Mesenchymal stem cell (in vitro differentiated cells and primary cell): ENCODE data around the gene ZWILCH. TPM values are rescaled to one million over a fixed set of nuclear protein-coding genes. Genes with fewer than 3 reads are reported as not detected.

ENCODE experiments used
- DNase-seq: peaks from one replicate; pipeline ENCODE4 v3.0.0-alpha.2; 2013
- H2AFZ ChIP-seq: one replicate; pipeline ENCODE4 v1.6.1; 2013; ENCODE audit warnings: low read depth, mild to moderate bottlenecking, control low read depth, inconsistent platforms, low read length, moderate library complexity
- H2AK5ac ChIP-seq: 2 replicates; pipeline ENCODE4 v1.6.1; 2013; ENCODE audit warnings: low read length, moderate library complexity, mild to moderate bottlenecking, inconsistent platforms; ENCODE audit not compliant: severe bottlenecking
- H2BK120ac ChIP-seq: one replicate; pipeline ENCODE4 v1.6.1; 2013; ENCODE audit warnings: low read depth, mild to moderate bottlenecking, inconsistent platforms, low read length, moderate library complexity
- H2BK12ac ChIP-seq, 2 experiments: one replicate each; pipeline ENCODE4 v1.6.1; 2013; ENCODE audit warnings: inconsistent platforms in 2 of 2, low read length in 2 of 2, mild to moderate bottlenecking in 2 of 2, moderate library complexity in 2 of 2, control low read depth in 1 of 2
- H2BK15ac ChIP-seq: one replicate; pipeline ENCODE4 v1.6.1; 2013; ENCODE audit warnings: mild to moderate bottlenecking, low read depth, inconsistent platforms; ENCODE audit not compliant: poor library complexity, severe bottlenecking
- H2BK5ac ChIP-seq: 2 replicates; pipeline ENCODE4 v1.6.1; 2013; ENCODE audit warnings: low read depth, mild to moderate bottlenecking, low read length, control low read depth, inconsistent platforms; ENCODE audit not compliant: poor library complexity, severe bottlenecking
- H3K14ac ChIP-seq, 2 experiments: one replicate each; pipeline ENCODE4 v1.6.1; 2013; ENCODE audit warnings: inconsistent platforms in 2 of 2, low read length in 2 of 2, control low read depth in 1 of 2, mild to moderate bottlenecking in 1 of 2, moderate library complexity in 1 of 2
- H3K18ac ChIP-seq, 2 experiments: one replicate each; pipeline ENCODE4 v1.6.1; 2013; ENCODE audit warnings: inconsistent platforms in 2 of 2, low read length in 2 of 2, control low read depth in 1 of 2, low read depth in 1 of 2, mild to moderate bottlenecking in 1 of 2
- H3K23ac ChIP-seq, 2 experiments: one replicate each; pipeline ENCODE4 v1.6.1; 2013; ENCODE audit warnings: inconsistent platforms in 2 of 2, low read length in 2 of 2, mild to moderate bottlenecking in 2 of 2, moderate library complexity in 2 of 2, control low read depth in 1 of 2
- H3K27ac ChIP-seq: 2 replicates; pipeline ENCODE4 v1.5.1; 2013; ENCODE audit warnings: mild to moderate bottlenecking, moderate library complexity, low read length, control low read depth, inconsistent platforms; ENCODE audit not compliant: poor library complexity, severe bottlenecking
- H3K27me3 ChIP-seq, 2 experiments: 2 replicates each; pipeline versions ENCODE4 v1.6.1 to v1.7.0; 2013; ENCODE audit warnings: low read length in 2 of 2, mild to moderate bottlenecking in 2 of 2, moderate library complexity in 2 of 2, control low read depth in 1 of 2, inconsistent platforms in 1 of 2; ENCODE audit not compliant: control insufficient read depth in 1 of 2, insufficient read depth in 1 of 2
- H3K36me3 ChIP-seq, 2 experiments: 2 replicates each; pipeline versions ENCODE4 v1.6.1 to v1.7.0; 2013; ENCODE audit warnings: low read length in 2 of 2, control low read depth in 1 of 2, inconsistent platforms in 1 of 2, low read depth in 1 of 2, mild to moderate bottlenecking in 1 of 2; ENCODE audit not compliant: insufficient read depth in 2 of 2, control insufficient read depth in 1 of 2
- H3K4ac ChIP-seq, 2 experiments: one replicate each; pipeline ENCODE4 v1.6.1; 2013; ENCODE audit warnings: inconsistent platforms in 2 of 2, low read length in 2 of 2, mild to moderate bottlenecking in 2 of 2, moderate library complexity in 2 of 2, control low read depth in 1 of 2, low read depth in 1 of 2
- H3K4me1 ChIP-seq: 2 replicates; pipeline ENCODE4 v1.6.1; 2013; ENCODE audit warnings: low read depth, low read length, control low read depth; ENCODE audit not compliant: control insufficient read depth, insufficient read depth
- H3K4me2 ChIP-seq: 2 replicates; pipeline ENCODE4 v1.6.1; 2013; ENCODE audit warnings: low read length, mild to moderate bottlenecking, inconsistent platforms; ENCODE audit not compliant: poor library complexity, severe bottlenecking
- H3K4me3 ChIP-seq, 2 experiments: 2 replicates each; pipeline versions ENCODE4 v1.5.1 to v1.7.0; 2013; ENCODE audit warnings: low read length in 2 of 2, mild to moderate bottlenecking in 2 of 2, control low read depth in 1 of 2, low read depth in 1 of 2; ENCODE audit not compliant: insufficient read depth in 1 of 2
- H3K79me1 ChIP-seq: replicated peaks from 2 replicates; pipeline ENCODE4 v1.6.1; 2013; ENCODE audit warnings: mild to moderate bottlenecking, control low read depth, low read length, inconsistent platforms; ENCODE audit not compliant: poor library complexity, severe bottlenecking
- H3K9ac ChIP-seq: 2 replicates; pipeline ENCODE4 v1.7.0; 2013; ENCODE audit warnings: mild to moderate bottlenecking, low read length, moderate library complexity
- H3K9me3 ChIP-seq: 2 replicates; pipeline ENCODE4 v1.7.0; 2013; ENCODE audit warnings: mild to moderate bottlenecking, low read length; ENCODE audit not compliant: control insufficient read depth
- H4K8ac ChIP-seq: one replicate; pipeline ENCODE4 v1.6.1; 2013; ENCODE audit warnings: inconsistent platforms, mild to moderate bottlenecking, low read length, moderate library complexity
- H4K91ac ChIP-seq: one replicate; pipeline ENCODE4 v1.6.1; 2013; ENCODE audit warnings: mild to moderate bottlenecking, low read length, inconsistent platforms
- WGBS: methylation state at CpG from one replicate; pipeline ENCODE4 v1.1.7; 2013; ENCODE audit warnings: mixed read lengths; 5-methylcytosine and 5-hydroxymethylcytosine counted together
- small RNA-seq: library from polyadenylated mRNA; stranded (forward); fragments of <200 nt; extraction: miRNeasy Mini kit (QIAGEN cat#:217004); gene quantifications from one replicate; pipeline ENCODE3, GENCODE V24; 2013; ENCODE audit warnings: low read depth

The ZWILCH gene

DNA sequence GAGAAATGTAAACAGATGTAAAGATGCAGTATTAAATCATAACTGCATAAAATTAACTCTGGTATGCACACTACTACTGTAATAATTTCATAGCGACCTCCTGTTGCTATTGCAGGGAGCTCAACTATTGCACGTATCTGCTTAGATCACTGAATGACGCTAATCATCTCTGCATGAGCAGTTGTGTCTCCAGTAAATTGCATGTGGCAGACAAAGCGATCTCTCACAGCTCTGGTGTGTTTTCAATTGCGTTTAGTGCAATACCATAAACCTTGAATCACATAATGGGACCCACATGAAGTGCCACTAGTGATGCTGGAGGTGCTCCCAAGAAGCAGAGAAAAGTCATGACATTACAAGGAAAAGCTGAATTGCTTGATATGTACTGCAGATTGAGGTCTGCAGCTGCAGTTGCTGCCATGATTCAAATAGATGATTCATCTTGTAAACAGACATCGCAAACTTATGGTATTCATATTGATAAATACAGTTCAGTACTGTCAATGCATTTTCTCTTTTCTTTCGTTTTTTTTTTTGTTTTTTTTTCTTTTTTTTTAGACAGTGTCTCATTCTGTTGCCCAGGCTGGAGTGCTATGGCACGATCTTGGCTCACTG is 90.9 kb downstream of the ZWILCH start:
- Histone ChIP-seq H4K8ac (no peak overlapping the region), H4K91ac (no peak overlapping the region), H3K4me2 (no peak overlapping the region), H3K36me3 (no peaks in the 10 kb centered on the region), H3K9ac (no peak overlapping the region), H2BK120ac (no peak overlapping the region), H3K27me3 (peaks cover 13 to 18% of the 10 kb centered on the region in 2 experiments), H3K4ac (no peak overlapping the region), H3K4me1 (peaks cover 2% of the 10 kb centered on the region), H3K9me3 (no peaks in the 10 kb centered on the region), H2BK15ac (no peak overlapping the region), H2BK5ac (no peak overlapping the region), H3K27ac (no peak overlapping the region), H3K14ac (no peak overlapping the region), H3K23ac (no peak overlapping the region), H3K4me3 (no peak overlapping the region), H2AFZ (no peak overlapping the region), H3K18ac (no peak overlapping the region), H2BK12ac (no peak overlapping the region), H3K79me1 (no peaks in the 10 kb centered on the region), H2AK5ac (no peak overlapping the region)
- WGBS = 89% methylated on average over 6 of the region's 8 CpGs
- no peak for DNase-seq

- H3K4ac ChIP-seq = no peak overlapping the region
- H3K14ac ChIP-seq = no peak overlapping the region
- no peak overlapping the region for H3K9ac ChIP-seq
- H3K18ac ChIP-seq = no peak overlapping the region
- H2AFZ ChIP-seq = no peak overlapping the region
- H4K8ac ChIP-seq = no peak overlapping the region
- H3K23ac ChIP-seq = no peak overlapping the region
- H2BK5ac ChIP-seq = no peak overlapping the region
- no peak overlapping the region for H2AK5ac ChIP-seq
- H3K27me3 ChIP-seq = peaks cover 19 to 21% of the 10 kb centered on the region in 2 experiments
- H2BK12ac ChIP-seq = no peak overlapping the region
- H4K91ac ChIP-seq = no peak overlapping the region
- no peak overlapping the region for H2BK15ac ChIP-seq
- H3K4me2 ChIP-seq = no peak overlapping the region
- H3K9me3 ChIP-seq = no peaks in the 10 kb centered on the region
- no peak for DNase-seq
- no peaks in the 10 kb centered on the region for H3K36me3 ChIP-seq
- WGBS = 89% methylated on average over 14 of the region's 14 CpGs
- no peak overlapping the region for H3K4me3 ChIP-seq
- no peaks in the 10 kb centered on the region for H3K79me1 ChIP-seq
- peaks cover 2% of the 10 kb centered on the region for H3K4me1 ChIP-seq
- no peak overlapping the region for H3K27ac ChIP-seq
- no peak overlapping the region for H2BK120ac ChIP-seq
Measured at GRCh38 chr15:66598095-66598815, 93.1 kb downstream of the ZWILCH start.

Small RNA genes lying within 50 kb of the gene (small RNA-seq; reads per million reads assigned to genes)
- gene MIR4512 = not detected
- not detected for gene RF01159
- not detected for gene SNORD16
- not detected for gene SNORD18A
- gene SNORD18B = not detected
- gene SNORD18C = not detected
